Muscle layer of duodenum (tissue), 2 donors: ENCODE measurements around the gene PREB.

Source experiments
- H3K27ac ChIP-seq: one replicate; pipeline ENCODE4 v1.7.0; 2013; ENCODE audit warnings: mild to moderate bottlenecking, low read length
- H3K27me3 ChIP-seq: one replicate; pipeline ENCODE4 v1.7.0; 2013; ENCODE audit warnings: low read depth, mild to moderate bottlenecking, control low read depth, low read length
- H3K36me3 ChIP-seq, 2 donors: one replicate each; pipeline ENCODE4 v1.7.0; 2013; ENCODE audit warnings: low read length in 2 of 2, control low read depth in 1 of 2, mild to moderate bottlenecking in 1 of 2; ENCODE audit not compliant: insufficient read depth in 2 of 2, control insufficient read depth in 1 of 2
- H3K4me1 ChIP-seq, 2 donors: one replicate each; pipeline ENCODE4 v1.7.0; 2013; ENCODE audit warnings: low read length in 2 of 2, mild to moderate bottlenecking in 2 of 2, control low read depth in 1 of 2, moderate library complexity in 1 of 2; ENCODE audit not compliant: insufficient read depth in 2 of 2, control insufficient read depth in 1 of 2
- H3K4me3 ChIP-seq, 2 donors: one replicate each; pipeline ENCODE4 v1.7.0; 2013; ENCODE audit warnings: low read length in 2 of 2, low read depth in 1 of 2, mild to moderate bottlenecking in 1 of 2
- H3K9me3 ChIP-seq, 2 donors: one replicate each; pipeline ENCODE4 v1.7.0; 2013; ENCODE audit warnings: low read length in 2 of 2, control low read depth in 1 of 2, mild to moderate bottlenecking in 1 of 2; ENCODE audit not compliant: control insufficient read depth in 1 of 2
- donor health status: healthy.

The PREB gene

DNA sequence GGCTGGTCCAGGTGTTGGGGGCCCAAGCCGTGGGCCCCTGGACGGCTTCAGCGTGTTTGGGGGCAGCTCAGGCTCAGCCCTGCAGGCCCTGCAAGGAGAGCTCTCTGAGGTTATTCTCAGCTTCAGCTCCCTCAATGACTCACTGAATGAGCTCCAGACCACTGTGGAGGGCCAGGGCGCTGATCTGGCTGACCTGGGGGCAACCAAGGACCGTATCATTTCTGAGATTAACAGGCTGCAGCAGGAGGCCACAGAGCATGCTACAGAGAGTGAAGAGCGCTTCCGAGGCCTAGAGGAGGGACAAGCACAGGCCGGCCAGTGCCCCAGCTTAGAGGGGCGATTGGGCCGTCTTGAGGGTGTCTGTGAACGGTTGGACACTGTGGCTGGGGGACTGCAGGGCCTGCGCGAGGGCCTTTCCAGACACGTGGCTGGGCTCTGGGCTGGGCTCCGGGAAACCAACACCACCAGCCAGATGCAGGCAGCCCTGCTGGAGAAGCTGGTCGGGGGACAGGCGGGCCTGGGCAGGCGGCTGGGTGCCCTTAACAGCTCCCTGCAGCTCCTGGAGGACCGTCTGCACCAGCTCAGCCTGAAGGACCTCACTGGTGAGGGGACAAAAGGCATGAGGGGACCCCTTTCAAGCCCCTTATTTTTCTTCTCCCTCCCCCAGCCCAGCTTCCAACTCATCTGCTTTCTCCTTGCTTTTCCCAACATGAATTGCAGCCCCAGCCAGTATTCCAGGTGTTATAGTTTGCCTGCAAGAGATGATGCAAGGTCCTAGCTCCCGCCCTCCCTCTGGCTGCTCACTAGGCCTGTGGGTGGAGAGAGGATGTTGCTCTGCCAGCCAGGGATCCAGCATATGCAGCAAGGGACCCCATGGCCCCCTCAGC lies 50.8 kb downstream of the PREB start:
- peaks cover 0 to 13% of the 10 kb centered on the region in 2 donors for H3K36me3 ChIP-seq
- H3K4me1 ChIP-seq, result peaks cover 15 to 68% of the 10 kb centered on the region in 2 donors
- no peaks in the 10 kb centered on the region for H3K27me3 ChIP-seq
- no peaks in the 10 kb centered on the region for H3K9me3 ChIP-seq
- H3K27ac ChIP-seq, result no peak overlapping the region
- H3K4me3 ChIP-seq, result peak overlapping the region in 1 of 2 donors; percentile 4

- Histone ChIP-seq H3K9me3 (no peaks in the 10 kb centered on the region), H3K27me3 (no peaks in the 10 kb centered on the region), H3K4me3 (peak overlapping the region in 1 of 2 donors; percentile 4), H3K36me3 (peaks cover 0 to 13% of the 10 kb centered on the region in 2 donors), H3K27ac (no peak overlapping the region), H3K4me1 (peaks cover 15 to 68% of the 10 kb centered on the region in 2 donors)
Observed at GRCh38 chr2:27082773-27083409, 51.5 kb downstream of the PREB start.

GRCh38 chr2:27081984-27082772 lies 52.3 kb downstream of the PREB start:
- Histone ChIP-seq H3K9me3 (no peaks in the 10 kb centered on the region), H3K36me3 (peaks cover 0 to 13% of the 10 kb centered on the region in 2 donors), H3K4me3 (peak overlapping the region; percentile 72 to 73), H3K27me3 (no peaks in the 10 kb centered on the region), H3K4me1 (peaks cover 15 to 63% of the 10 kb centered on the region in 2 donors), H3K27ac (peak overlapping the region; percentile 78)
